Body of pancreas (tissue), 4 donors: ENCODE results near the gene SLC45A2.

Experiments used
- POLR2A ChIP-seq, 3 donors: fragments of 450-650 bp; IDR thresholded peaks; one replicate each; pipeline ENCODE4 v1.6.1; 2016; ENCODE audit warnings: antibody characterized with exemption in 3 of 3, mild to moderate bottlenecking in 2 of 3
- TF ChIP-seq, protein P1 (sequence below), 7 experiments: fragments of 450-650 bp in 4 of 7; fragments of 200-600 bp in 3 of 7; sonication (generic) in 3 of 7; IDR thresholded peaks; one replicate each; pipeline ENCODE4 v1.5.1; 2016 to 2019; ENCODE audit warnings: antibody characterized with exemption in 7 of 7

DNA sequence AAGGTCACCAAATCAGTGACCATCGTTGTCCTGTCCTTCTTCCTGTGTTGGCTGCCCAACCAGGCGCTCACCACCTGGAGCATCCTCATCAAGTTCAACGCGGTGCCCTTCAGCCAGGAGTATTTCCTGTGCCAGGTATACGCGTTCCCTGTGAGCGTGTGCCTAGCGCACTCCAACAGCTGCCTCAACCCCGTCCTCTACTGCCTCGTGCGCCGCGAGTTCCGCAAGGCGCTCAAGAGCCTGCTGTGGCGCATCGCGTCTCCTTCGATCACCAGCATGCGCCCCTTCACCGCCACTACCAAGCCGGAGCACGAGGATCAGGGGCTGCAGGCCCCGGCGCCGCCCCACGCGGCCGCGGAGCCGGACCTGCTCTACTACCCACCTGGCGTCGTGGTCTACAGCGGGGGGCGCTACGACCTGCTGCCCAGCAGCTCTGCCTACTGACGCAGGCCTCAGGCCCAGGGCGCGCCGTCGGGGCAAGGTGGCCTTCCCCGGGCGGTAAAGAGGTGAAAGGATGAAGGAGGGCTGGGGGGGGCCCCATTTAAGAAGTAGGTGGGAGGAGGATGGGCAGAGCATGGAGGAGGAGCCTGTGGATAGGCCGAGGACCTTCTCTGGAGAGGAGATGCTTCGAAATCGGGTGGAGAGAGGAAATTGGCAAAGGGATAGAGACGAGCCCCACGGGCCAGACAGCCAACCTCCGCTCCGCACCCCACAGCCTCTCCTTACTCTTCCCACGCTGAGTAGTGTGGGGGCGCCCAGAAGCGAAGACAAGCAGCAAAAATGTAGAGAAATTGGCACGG, 46.6 kb downstream of the SLC45A2 start:
- TF ChIP-seq, protein P1, sequence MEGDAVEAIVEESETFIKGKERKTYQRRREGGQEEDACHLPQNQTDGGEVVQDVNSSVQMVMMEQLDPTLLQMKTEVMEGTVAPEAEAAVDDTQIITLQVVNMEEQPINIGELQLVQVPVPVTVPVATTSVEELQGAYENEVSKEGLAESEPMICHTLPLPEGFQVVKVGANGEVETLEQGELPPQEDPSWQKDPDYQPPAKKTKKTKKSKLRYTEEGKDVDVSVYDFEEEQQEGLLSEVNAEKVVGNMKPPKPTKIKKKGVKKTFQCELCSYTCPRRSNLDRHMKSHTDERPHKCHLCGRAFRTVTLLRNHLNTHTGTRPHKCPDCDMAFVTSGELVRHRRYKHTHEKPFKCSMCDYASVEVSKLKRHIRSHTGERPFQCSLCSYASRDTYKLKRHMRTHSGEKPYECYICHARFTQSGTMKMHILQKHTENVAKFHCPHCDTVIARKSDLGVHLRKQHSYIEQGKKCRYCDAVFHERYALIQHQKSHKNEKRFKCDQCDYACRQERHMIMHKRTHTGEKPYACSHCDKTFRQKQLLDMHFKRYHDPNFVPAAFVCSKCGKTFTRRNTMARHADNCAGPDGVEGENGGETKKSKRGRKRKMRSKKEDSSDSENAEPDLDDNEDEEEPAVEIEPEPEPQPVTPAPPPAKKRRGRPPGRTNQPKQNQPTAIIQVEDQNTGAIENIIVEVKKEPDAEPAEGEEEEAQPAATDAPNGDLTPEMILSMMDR (IDR thresholded peaks at IDR 0.05) = no peak
- no peak for TF ChIP-seq POLR2A (IDR thresholded peaks at IDR 0.05)
